Measurements from ENCODE around the gene TBC1D1.

TBC1D1 gene

GRCh38 chr4:37953620-37954293 is 62.9 kb downstream of the TBC1D1 start:
- Histone ChIP-seq H3K27ac (replicated peaks; ENCODE audit: low read length) (no peak overlapping the region), H3K4me1 (ENCODE audit: control insufficient read depth in 2 of 2, insufficient read depth in 1 of 2, low read depth in 1 of 2, low read length in 2 of 2) (peaks cover 0 to under 1% of the 10 kb centered on the region in 2 donors), H2BK15ac (ENCODE audit: low read length) (no peak overlapping the region), H3K4ac (ENCODE audit: low read length) (no peak overlapping the region), H3K4me3 (ENCODE audit: low read length in 2 of 2) (no peak overlapping the region), H3K4me2 (ENCODE audit: insufficient read depth, low read length, poor library complexity, severe bottlenecking) (no peak overlapping the region), H2AK5ac (ENCODE audit: low read depth, low read length) (no peak overlapping the region), H2BK5ac (ENCODE audit: low read length) (no peak overlapping the region), H4K8ac (ENCODE audit: low read depth, low read length) (no peak overlapping the region), H3K79me1 (ENCODE audit: low read depth, low read length) (no peaks in the 10 kb centered on the region), H2BK12ac (ENCODE audit: low read length) (no peak overlapping the region), H3K18ac (ENCODE audit: low read length) (no peak overlapping the region), H3K14ac (ENCODE audit: low read length) (no peak overlapping the region), H2AFZ (ENCODE audit: low read length) (peak overlapping the region; percentile 54), H3K9me3 (replicated peaks in 1 of 2; ENCODE audit: control insufficient read depth in 2 of 2, insufficient read depth in 1 of 2, low read depth in 1 of 2, low read length in 2 of 2) (no peaks in the 10 kb centered on the region), H3K36me3 (replicated peaks in 1 of 2; ENCODE audit: control insufficient read depth in 2 of 2, insufficient read depth in 2 of 2, low read length in 2 of 2) (no peaks in the 10 kb centered on the region), H4K91ac (ENCODE audit: low read depth, low read length, poor library complexity) (no peak overlapping the region), H3K27me3 (ENCODE audit: control insufficient read depth in 3 of 3, insufficient read depth in 3 of 3, low read depth in 1 of 3, low read length in 3 of 3) (no peaks in the 10 kb centered on the region), H3K23ac (ENCODE audit: low read depth, low read length, poor library complexity) (no peak overlapping the region), H3K9ac (ENCODE audit: low read depth, low read length, poor library complexity) (no peak overlapping the region), H2BK120ac (ENCODE audit: low read depth, low read length) (no peak overlapping the region)
- WGBS, 2 donors (ENCODE audit: extremely low coverage in 2 of 2, insufficient read length in 2 of 2, insufficient replicate concordance in 1 of 2): no CpG with 5 or more reads among the region's 7 CpGs
- DNase-seq (ENCODE audit: low spot score): no peak

GRCh38 chr4:37956941-37957340 is 66.1 kb downstream of the TBC1D1 start:
- no peak overlapping the region for H3K18ac ChIP-seq (ENCODE audit: low read length)
- H4K91ac ChIP-seq (ENCODE audit: low read depth, low read length, poor library complexity): no peak overlapping the region
- H3K27me3 ChIP-seq (ENCODE audit: control insufficient read depth in 3 of 3, insufficient read depth in 3 of 3, low read depth in 1 of 3, low read length in 3 of 3): peaks cover 0 to 2% (median 0%) of the 10 kb centered on the region in 3 experiments
- no peak overlapping the region for H3K4me2 ChIP-seq (ENCODE audit: insufficient read depth, low read length, poor library complexity, severe bottlenecking)
- no peak overlapping the region for H2BK120ac ChIP-seq (ENCODE audit: low read depth, low read length)
- no peak for DNase-seq (ENCODE audit: low spot score)
- no peak overlapping the region for H3K9ac ChIP-seq (ENCODE audit: low read depth, low read length, poor library complexity)
- no peak overlapping the region for H4K8ac ChIP-seq (ENCODE audit: low read depth, low read length)
- H2BK5ac ChIP-seq (ENCODE audit: low read length): no peak overlapping the region
- no peak overlapping the region for H2BK15ac ChIP-seq (ENCODE audit: low read length)
- H3K4me3 ChIP-seq (ENCODE audit: low read length in 2 of 2): no peak overlapping the region
- no CpG with 5 or more reads among the region's 4 CpGs for WGBS, 2 donors (ENCODE audit: extremely low coverage in 2 of 2, insufficient read length in 2 of 2, insufficient replicate concordance in 1 of 2)
- H3K9me3 ChIP-seq (replicated peaks in 1 of 2; ENCODE audit: control insufficient read depth in 2 of 2, insufficient read depth in 1 of 2, low read depth in 1 of 2, low read length in 2 of 2): no peaks in the 10 kb centered on the region
- no peak overlapping the region for H3K4ac ChIP-seq (ENCODE audit: low read length)
- no peak overlapping the region for H2AFZ ChIP-seq (ENCODE audit: low read length)
- no peak overlapping the region for H2BK12ac ChIP-seq (ENCODE audit: low read length)
- no peak overlapping the region for H3K14ac ChIP-seq (ENCODE audit: low read length)
- no peaks in the 10 kb centered on the region for H3K36me3 ChIP-seq (replicated peaks in 1 of 2; ENCODE audit: control insufficient read depth in 2 of 2, insufficient read depth in 2 of 2, low read length in 2 of 2)
- H3K4me1 ChIP-seq (ENCODE audit: control insufficient read depth in 2 of 2, insufficient read depth in 1 of 2, low read depth in 1 of 2, low read length in 2 of 2): peaks cover 0 to 3% of the 10 kb centered on the region in 2 donors
- no peak overlapping the region for H2AK5ac ChIP-seq (ENCODE audit: low read depth, low read length)
- H3K27ac ChIP-seq (replicated peaks; ENCODE audit: low read length): no peak overlapping the region
- H3K79me1 ChIP-seq (ENCODE audit: low read depth, low read length): no peaks in the 10 kb centered on the region
- H3K23ac ChIP-seq (ENCODE audit: low read depth, low read length, poor library complexity): no peak overlapping the region

GRCh38 chr4:37958932-37959331 is 68.0 kb downstream of the TBC1D1 start:
- Histone ChIP-seq H3K4me1 (ENCODE audit: control insufficient read depth in 2 of 2, insufficient read depth in 1 of 2, low read depth in 1 of 2, low read length in 2 of 2) (peaks cover 0 to 3% of the 10 kb centered on the region in 2 donors), H3K18ac (ENCODE audit: low read length) (no peak overlapping the region), H3K9ac (ENCODE audit: low read depth, low read length, poor library complexity) (no peak overlapping the region), H4K8ac (ENCODE audit: low read depth, low read length) (no peak overlapping the region), H3K79me1 (ENCODE audit: low read depth, low read length) (no peaks in the 10 kb centered on the region), H2AFZ (ENCODE audit: low read length) (no peak overlapping the region), H3K27ac (replicated peaks; ENCODE audit: low read length) (no peak overlapping the region), H2BK5ac (ENCODE audit: low read length) (no peak overlapping the region), H3K23ac (ENCODE audit: low read depth, low read length, poor library complexity) (no peak overlapping the region), H3K4ac (ENCODE audit: low read length) (no peak overlapping the region), H2BK12ac (ENCODE audit: low read length) (no peak overlapping the region), H2AK5ac (ENCODE audit: low read depth, low read length) (no peak overlapping the region), H3K4me3 (ENCODE audit: low read length in 2 of 2) (no peak overlapping the region), H3K14ac (ENCODE audit: low read length) (no peak overlapping the region), H3K4me2 (ENCODE audit: insufficient read depth, low read length, poor library complexity, severe bottlenecking) (no peak overlapping the region), H4K91ac (ENCODE audit: low read depth, low read length, poor library complexity) (no peak overlapping the region), H2BK15ac (ENCODE audit: low read length) (no peak overlapping the region), H2BK120ac (ENCODE audit: low read depth, low read length) (no peak overlapping the region), H3K36me3 (replicated peaks in 1 of 2; ENCODE audit: control insufficient read depth in 2 of 2, insufficient read depth in 2 of 2, low read length in 2 of 2) (no peaks in the 10 kb centered on the region), H3K9me3 (replicated peaks in 1 of 2; ENCODE audit: control insufficient read depth in 2 of 2, insufficient read depth in 1 of 2, low read depth in 1 of 2, low read length in 2 of 2) (no peaks in the 10 kb centered on the region), H3K27me3 (ENCODE audit: control insufficient read depth in 3 of 3, insufficient read depth in 3 of 3, low read depth in 1 of 3, low read length in 3 of 3) (peaks cover 0 to 2% (median 0%) of the 10 kb centered on the region in 3 experiments)
- no peak for DNase-seq (ENCODE audit: low spot score)
- WGBS, 2 donors (ENCODE audit: extremely low coverage in 2 of 2, insufficient read length in 2 of 2, insufficient replicate concordance in 1 of 2): no CpG with 5 or more reads among the region's 6 CpGs

GRCh38 chr4:37960098-37960497 is 69.2 kb downstream of the TBC1D1 start, which contains the start of gene PTTG2:
Gene PTTG2, plus strand, starts transcription at chr4:37960398. Its CDS starts 37 bp downstream, at chr4:37960435.
- Histone ChIP-seq H4K8ac (ENCODE audit: low read depth, low read length) (no peak within 1 kb of the TSS), H2BK15ac (ENCODE audit: low read length) (no peak within 1 kb of the TSS), H3K18ac (ENCODE audit: low read length) (no peak within 1 kb of the TSS), H2BK12ac (ENCODE audit: low read length) (no peak within 1 kb of the TSS), H2AK5ac (ENCODE audit: low read depth, low read length) (no peak within 1 kb of the TSS), H3K9me3 (replicated peaks in 1 of 2; ENCODE audit: control insufficient read depth in 2 of 2, insufficient read depth in 1 of 2, low read depth in 1 of 2, low read length in 2 of 2) (no peaks in the 10 kb centered on the region), H3K4ac (ENCODE audit: low read length) (no peak within 1 kb of the TSS), H3K23ac (ENCODE audit: low read depth, low read length, poor library complexity) (no peak within 1 kb of the TSS), H3K4me2 (ENCODE audit: insufficient read depth, low read length, poor library complexity, severe bottlenecking) (no peak within 1 kb of the TSS), H3K27me3 (ENCODE audit: control insufficient read depth in 3 of 3, insufficient read depth in 3 of 3, low read depth in 1 of 3, low read length in 3 of 3) (peaks cover 0 to 2% (median 0%) of the 10 kb centered on the region in 3 experiments), H3K9ac (ENCODE audit: low read depth, low read length, poor library complexity) (no peak within 1 kb of the TSS), H3K14ac (ENCODE audit: low read length) (no peak within 1 kb of the TSS), H3K36me3 (replicated peaks in 1 of 2; ENCODE audit: control insufficient read depth in 2 of 2, insufficient read depth in 2 of 2, low read length in 2 of 2) (no peaks in the 10 kb centered on the region), H2BK5ac (ENCODE audit: low read length) (no peak within 1 kb of the TSS), H3K4me1 (ENCODE audit: control insufficient read depth in 2 of 2, insufficient read depth in 1 of 2, low read depth in 1 of 2, low read length in 2 of 2) (peaks cover 0 to 3% of the 10 kb centered on the region in 2 donors), H3K4me3 (ENCODE audit: low read length in 2 of 2) (no peak within 1 kb of the TSS), H4K91ac (ENCODE audit: low read depth, low read length, poor library complexity) (no peak within 1 kb of the TSS), H3K27ac (replicated peaks; ENCODE audit: low read length) (no peak within 1 kb of the TSS), H2AFZ (ENCODE audit: low read length) (no peak within 1 kb of the TSS), H3K79me1 (ENCODE audit: low read depth, low read length) (no peaks in the 10 kb centered on the region), H2BK120ac (ENCODE audit: low read depth, low read length) (no peak within 1 kb of the TSS)
- WGBS, 2 donors (ENCODE audit: extremely low coverage in 2 of 2, insufficient read length in 2 of 2, insufficient replicate concordance in 1 of 2): no CpG with 5 or more reads among the region's 5 CpGs
- DNase-seq (ENCODE audit: low spot score): no peak

All from neuronal stem cell (in vitro differentiated cells).